ENCODE data around the gene CNFN.

Gene CNFN

DNA sequence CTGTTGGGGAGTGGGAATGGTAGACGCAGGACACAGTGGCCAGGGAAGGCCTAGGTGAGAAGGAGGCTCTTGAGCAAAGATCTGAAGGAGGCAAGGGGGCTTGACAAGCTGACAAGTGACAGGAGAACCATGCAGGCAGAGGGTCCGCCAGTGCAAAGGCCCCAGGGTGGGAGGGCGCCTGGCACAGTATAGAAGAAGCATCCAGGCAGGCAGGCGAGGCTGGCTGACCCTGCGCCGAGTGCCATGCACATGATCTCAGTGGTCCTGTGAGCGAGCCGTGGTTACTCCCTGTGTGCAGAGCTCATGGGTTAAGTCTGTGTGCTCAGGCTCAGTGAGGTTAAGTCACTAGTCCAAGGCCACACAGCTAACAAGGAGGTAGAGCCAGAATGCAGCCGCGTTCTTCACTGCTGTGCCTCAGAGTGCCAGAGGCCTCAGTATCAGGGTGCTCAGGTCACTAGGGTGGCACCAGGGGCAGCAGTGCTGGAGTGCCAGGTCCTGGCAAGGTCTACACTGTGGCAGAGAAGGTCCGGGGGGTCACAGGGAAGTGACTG lies 15.2 kb downstream of the CNFN start:
- DNase-seq (ENCODE audit: low read depth), result no peak

DNA sequence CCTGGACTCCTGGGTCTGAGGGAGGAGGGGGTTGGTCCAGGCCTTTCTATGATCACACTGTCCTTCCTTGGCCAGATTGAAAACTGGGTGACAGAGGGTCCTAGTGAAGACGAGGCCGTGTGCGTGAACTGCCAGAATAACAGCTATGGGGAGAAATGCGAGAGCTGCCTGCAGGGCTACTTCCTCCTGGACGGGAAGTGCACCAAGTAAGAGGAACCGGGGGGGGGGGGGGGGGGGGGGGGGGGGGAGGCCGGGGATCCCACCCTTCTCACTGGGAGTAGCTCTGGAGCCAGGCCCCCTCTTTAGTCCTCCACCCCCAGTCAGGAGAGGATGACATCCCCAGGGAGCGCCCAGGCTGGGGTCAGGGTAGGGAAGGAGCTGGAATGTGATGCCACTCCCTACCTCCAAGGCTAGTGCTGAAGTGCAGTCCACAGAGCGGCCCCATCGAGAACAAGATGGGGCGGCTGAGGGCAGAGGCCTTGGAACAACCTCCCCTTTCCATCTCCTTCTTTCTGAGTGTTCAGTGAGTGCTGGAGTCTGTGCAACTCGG lies 19.4 kb downstream of the CNFN start:
- DNase-seq (ENCODE audit: low read depth), result no peak

DNA sequence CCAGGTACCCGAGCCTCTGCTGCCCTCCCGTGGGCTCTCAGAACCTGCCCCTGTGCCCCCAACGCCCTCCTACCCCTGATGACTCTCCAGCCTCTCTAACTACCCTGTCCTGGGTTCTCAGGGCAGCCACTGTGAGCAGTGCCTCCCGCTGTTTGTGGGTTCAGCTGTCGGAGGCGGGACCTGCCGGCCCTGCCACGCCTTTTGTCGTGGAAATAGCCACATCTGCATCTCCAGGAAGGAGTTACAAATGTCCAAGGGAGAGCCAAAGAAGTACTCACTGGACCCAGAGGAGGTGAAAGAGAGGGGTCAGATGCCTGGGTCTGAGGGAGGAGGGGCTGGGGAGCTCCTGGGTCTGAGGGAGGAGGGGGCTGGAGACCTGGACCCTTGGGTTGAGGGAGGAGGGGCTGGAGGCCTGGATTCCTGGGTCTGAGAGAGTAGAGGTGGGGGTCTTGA lies 20.0 kb downstream of the CNFN start:
- no peak for DNase-seq (ENCODE audit: low read depth)

DNA sequence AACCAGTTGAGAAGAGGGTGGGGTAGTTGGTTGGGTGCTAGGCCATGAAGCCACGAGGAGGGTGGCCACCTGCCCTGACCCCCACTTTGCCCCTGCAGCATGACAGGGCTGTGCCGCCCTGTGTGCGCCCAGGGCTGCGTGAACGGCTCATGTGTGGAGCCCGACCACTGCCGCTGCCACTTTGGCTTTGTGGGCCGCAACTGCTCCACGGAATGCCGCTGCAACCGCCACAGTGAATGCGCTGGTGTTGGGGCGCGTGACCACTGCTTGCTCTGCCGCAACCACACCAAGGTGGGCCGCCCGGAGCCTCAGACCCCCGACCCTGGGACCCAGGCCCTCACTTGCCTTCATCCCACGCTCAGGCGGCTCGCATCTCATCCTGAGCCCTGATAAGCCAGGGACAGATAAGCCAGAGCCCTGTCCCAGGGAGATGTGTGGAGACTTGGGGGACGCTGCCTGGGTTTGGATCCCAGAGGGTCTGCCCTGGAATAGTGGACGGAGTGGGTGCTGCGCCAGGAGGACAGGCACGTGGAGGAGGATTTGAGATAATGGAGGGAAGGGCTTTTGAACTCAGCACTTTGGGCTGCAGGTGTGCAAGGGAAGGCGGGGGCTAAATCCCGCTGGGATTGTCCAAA lies 20.5 kb downstream of the CNFN start:
- DNase-seq (ENCODE audit: low read depth), result no peak

DNA sequence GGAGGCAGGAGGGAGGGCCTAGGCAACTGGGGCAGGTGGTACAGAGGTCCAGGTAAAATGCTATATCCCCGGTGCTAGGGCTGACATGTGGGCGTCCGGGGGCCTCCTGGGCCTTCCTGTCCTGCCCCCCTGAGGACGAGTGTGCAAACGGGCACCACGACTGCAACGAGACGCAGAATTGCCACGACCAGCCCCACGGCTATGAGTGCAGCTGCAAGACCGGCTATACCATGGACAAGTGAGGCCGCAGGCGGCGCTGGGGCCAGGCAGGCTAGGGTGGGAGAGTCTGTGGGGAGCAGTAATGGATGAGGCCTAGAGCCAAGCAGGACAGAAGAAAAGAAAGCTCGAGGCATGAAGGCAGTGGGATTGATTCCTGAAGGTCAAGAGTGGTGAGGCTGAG lies 21.3 kb downstream of the CNFN start:
- DNase-seq (ENCODE audit: low read depth), result no peak

DNA sequence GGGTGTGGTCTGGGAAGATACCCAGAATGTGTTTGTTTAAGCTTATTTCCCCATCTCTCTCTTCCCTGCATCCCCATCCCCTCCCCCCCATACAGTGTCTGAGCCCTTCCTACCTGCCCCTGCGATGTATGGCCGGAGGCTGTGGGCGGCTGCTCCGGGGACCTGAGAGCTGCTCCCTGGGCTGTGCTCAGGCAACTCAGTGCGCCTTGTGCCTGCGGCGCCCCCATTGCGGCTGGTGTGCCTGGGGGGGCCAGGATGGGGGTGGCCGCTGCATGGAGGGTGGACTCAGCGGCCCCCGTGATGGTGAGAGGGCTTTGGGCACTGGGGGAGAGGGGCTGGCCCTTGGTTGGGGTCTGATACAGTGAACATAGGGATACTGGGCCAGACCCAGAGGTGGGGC lies 21.7 kb downstream of the CNFN start:
- DNase-seq (ENCODE audit: low read depth), result no peak

DNA sequence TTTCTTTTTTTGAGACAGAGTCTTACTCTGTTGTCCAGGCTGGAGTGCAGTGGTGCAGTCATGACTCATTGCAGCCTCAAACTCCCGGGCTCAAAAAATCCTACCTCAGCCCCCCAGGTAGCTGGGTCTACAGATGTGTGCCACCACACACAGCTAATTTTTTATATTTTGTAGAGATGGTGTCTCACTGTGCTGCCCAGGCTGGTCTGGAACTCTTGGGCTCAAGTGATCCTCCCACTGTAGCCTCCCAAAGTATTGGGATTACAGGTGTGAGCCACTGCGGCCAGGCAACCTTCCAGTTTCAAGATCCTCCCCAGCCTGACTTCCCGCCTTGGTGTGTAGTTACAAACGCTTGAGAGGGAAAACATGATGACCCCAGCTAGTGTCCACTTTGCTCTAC lies 22.2 kb downstream of the CNFN start:
- no peak for DNase-seq (ENCODE audit: low read depth)

DNA sequence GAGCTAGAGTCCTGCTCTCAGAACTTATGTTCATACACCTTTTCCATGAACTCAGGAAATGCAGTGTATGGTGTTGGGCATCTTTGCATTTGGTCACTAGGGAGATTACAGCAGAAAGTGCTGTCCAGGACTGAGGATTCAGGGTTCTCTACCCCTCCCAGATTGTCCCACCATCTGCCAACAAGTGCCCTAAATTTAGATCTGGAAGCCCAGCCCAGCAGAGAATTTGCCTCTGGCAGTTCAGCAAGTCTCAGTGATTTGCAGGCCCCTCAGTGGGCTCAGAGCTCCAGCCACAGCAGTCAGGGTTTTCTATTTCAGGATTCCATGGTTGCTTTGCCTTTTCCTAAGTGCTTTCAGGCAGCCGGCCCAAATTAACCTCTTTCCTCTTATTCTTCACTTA lies 23.4 kb downstream of the CNFN start:
- DNase-seq (ENCODE audit: low read depth), result no peak

DNA sequence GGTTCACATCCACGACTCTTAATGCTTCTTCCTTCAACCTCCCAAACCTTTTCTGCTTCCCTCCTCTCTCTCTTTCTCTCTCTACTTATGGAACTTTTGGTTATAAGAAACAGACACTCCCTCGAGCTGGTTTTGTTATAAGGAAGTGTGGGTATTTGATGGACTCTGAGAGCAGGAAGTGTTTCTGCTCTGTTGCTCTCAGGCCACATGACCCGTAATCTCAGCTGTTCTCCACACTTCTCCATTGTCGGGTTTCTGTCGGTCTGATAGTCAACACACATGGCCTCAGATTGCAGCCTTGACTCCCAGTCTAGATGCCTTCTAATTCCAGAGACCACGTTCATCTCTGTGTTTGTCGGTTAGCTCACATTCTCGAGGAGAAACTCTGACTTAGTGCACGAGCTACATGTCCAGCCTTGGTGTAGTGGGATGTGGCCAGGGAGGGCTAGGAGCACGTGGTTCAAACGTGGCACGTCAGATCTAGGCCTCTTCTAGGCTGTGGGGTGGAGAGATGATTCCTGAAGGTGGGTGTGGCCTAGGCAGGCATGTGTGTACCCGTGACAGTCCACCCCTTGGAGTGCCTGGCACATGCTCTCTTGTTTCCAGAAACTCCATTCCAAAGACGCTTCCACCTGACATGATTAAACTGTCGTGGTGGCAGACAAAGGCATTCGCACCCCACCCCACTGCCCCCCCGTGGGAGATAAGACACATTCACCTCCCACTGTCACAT lies 26.3 kb downstream of the CNFN start:
- DNase-seq (ENCODE audit: low read depth), result no peak

DNA sequence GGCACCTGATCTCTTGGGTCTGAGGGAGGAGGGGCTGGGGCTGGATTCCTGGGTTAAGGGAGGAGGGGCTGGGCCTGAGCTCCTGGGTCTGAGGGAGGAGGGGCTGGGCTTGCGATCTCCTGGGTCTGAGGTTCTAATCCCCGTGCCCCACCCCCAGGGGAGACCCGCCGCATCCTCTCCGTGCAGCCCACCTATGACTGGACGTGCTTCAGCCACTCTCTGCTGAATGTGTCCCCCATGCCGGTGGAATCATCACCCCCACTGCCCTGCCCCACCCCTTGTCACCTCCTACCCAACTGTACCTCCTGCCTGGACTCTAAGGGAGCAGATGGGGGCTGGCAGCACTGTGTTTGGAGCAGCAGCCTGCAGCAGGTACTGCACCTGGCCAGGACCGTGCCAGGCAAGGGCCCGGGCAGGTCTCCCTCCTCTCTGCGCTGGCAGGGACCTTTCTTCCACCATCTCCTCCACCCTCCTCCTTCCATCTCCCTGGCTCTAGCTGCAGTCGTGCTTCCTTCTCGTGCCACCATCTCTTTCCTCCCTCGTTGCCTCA lies 27.1 kb downstream of the CNFN start:
- no peak for DNase-seq (ENCODE audit: low read depth)

DNA sequence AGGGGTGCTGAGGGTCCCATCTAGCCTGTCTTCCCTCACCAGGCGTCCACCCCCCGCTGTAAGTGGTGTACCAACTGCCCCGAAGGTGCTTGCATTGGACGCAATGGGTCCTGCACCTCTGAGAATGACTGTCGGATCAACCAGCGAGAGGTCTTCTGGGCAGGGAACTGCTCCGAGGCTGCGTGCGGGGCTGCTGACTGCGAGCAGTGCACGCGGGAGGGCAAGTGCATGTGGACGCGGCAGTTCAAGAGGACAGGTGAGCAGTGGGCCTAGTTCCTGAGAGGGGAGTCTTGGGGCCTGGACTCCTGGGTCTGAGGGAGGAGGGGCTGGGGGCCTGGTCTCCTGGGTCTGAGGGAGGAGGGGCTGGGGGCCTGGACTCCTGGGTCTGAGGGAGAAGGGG lies 27.8 kb downstream of the CNFN start:
- DNase-seq (ENCODE audit: low read depth), result no peak

DNA sequence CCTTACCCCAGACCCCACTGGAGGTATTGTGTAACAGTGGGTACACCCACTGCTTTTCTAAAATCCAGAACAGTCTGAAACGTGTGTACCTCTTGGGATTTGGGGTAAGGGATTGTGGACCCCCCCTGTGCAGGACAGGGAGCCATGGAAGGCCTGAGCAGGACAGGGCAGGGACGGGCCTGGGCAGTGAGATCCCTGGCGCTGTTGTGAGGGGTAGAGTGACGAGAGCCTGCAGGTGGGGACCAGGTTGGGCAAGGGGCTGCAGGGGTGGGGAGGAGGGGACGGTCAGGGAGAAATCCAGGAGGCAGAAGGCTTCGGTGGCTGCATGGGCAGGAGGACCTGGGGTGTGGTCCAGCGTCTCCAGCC lies 28.6 kb downstream of the CNFN start:
- no peak for DNase-seq (ENCODE audit: low read depth)

DNA sequence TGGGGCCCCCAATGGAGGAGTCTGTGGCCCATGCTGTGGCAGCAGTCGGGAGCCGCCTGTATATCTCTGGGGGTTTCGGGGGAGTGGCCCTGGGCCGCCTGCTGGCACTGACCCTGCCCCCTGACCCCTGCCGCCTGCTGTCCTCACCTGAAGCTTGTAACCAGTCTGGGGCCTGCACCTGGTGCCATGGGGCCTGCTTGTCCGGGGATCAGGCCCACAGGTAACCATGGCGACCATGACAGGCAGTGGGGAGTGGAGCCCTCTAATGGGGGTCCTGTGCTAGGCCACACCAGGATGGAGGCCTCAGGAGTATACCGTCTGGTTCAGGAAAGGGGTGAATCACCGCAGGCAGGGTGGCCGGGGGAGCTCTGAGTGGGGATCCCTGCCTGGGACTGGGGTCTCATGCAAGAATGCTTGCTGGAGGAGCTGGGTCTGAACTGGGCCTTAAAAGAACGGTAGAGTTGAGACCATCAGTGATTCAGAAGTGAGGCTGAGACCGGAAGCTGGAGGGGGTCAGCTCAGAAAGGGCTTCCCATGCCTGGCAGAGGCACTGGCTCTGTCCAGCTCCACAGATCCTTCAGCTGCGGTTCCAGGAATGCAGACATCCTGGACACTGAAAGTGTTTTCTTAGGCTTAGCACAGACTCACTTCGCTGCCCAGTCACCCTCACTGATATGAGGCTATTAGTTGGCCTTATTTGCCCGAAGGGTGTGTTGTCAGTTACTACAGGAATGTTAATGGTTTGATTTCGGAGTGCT lies 29.1 kb downstream of the CNFN start:
- DNase-seq (ENCODE audit: low read depth), result no peak

DNA sequence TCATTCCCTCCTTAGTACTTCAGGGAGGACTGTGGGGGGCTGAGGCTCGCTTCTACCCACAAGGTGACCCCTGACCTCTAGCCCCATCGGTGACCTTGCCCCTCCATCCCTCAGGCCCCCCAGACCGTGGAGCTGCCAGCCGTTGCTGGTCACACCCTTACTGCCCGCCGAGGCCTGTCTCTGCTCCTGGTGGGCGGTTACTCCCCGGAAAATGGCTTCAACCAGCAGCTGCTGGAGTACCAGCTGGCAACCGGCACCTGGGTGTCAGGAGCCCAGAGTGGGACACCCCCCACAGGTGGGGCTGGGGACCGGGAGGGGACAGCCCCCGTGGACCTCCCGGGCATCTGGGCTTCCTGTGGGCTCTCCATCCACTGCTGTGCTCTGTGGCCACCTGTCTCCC lies 32.8 kb downstream of the CNFN start:
- no peak for DNase-seq (ENCODE audit: low read depth)

DNA sequence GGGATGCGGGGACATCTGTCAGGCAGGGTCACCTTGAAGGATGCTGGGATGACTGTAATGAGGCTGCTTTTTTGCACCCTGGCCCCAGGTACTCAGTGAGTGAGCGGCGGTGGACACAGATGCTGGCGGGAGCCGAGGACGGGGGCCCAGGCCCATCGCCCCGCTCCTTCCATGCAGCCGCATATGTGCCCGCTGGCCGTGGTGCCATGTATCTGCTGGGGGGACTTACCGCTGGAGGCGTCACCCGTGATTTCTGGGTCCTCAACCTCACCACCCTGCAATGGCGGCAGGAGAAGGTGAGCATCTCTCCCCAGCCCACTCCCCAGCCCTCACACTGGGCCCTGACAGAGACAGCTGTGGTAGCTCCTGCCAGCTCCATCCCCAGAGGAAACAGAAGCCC lies 33.4 kb downstream of the CNFN start:
- DNase-seq (ENCODE audit: low read depth), result no peak

DNA sequence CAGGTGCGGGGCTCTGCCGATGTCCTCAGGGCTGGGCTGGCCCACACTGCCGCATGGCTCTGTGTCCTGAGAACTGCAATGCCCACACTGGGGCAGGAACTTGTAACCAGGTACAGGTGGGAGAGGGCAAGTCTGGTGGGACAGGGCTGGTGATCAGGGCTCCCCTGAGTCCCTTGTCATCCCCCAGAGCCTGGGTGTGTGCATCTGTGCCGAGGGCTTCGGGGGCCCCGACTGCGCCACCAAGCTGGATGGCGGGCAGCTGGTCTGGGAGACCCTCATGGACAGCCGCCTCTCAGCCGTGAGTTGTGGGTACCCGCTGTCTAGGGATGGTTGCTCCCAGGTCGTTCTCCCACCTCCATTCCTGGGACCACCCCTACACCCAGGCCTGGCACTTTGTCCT lies 34.2 kb downstream of the CNFN start:
- no peak for DNase-seq (ENCODE audit: low read depth)

DNA sequence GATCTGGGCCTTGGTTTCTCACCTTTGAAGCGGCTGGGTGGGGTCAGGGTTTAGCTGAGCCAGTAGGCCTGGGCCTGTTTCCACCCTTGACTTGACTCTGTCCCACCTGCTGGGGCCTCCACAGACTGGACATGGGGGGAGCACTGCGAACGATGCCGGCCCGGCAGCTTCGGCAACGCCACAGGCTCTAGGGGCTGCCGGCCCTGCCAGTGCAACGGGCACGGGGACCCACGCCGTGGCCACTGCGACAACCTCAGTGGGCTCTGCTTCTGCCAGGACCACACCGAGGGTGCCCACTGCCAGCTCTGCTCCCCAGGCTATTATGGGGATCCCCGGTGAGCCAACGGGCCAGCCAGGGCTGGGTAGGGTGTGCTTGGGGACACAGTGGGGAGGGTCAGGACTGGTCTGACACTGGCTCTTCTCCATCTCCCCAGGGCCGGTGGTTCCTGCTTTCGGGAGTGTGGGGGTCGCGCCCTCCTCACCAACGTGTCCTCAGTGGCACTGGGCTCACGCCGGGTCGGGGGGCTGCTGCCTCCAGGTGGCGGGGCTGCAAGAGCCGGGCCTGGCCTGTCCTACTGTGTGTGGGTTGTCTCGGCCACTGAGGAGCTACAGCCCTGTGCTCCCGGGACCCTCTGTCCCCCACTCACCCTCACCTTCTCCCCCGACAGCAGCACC lies 36.6 kb downstream of the CNFN start:
- DNase-seq (ENCODE audit: low read depth), result no peak

DNA sequence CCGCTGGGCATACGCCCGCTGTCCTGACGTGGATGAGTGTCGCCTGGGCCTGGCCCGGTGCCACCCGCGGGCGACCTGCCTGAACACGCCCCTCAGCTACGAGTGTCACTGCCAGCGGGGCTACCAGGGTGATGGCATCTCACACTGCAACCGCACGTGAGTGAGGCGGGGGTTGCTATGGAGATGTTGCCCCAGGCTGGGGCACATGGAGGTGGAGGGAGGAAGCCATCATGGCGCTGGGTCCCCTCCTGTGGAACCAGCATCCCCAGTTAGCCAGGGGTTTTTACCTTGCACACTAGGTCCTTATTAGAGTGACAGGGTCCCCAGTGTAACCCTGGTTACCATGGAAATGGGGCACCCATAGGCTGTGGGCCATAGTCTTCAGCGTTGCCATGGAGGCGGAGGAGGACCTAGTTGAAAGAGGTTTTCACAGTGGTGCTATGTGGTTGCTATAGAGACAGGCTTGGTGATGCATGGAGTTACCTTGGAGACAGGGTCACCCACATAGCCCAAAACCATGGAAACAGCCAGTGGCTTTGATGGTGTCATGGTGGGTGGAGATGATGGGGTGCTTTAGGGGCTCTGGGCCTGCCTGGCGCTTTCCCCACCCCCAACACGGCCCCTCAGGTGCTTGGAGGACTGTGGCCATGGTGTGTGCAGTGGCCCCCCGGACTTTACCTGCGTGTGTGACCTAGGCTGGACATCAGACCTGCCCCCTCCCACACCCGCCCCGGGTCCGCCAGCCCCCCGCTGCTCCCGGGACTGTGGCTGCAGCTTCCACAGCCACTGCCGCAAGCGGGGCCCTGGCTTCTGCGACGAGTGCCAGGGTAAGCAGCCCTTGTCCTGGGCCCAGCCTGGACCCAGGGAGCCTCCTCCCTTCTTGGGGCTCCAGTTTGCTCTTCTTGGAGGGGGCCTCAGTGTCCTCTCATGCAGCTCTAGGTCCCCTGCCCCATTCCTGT lies 37.5 kb downstream of the CNFN start:
- DNase-seq (ENCODE audit: low read depth), result no peak

DNA sequence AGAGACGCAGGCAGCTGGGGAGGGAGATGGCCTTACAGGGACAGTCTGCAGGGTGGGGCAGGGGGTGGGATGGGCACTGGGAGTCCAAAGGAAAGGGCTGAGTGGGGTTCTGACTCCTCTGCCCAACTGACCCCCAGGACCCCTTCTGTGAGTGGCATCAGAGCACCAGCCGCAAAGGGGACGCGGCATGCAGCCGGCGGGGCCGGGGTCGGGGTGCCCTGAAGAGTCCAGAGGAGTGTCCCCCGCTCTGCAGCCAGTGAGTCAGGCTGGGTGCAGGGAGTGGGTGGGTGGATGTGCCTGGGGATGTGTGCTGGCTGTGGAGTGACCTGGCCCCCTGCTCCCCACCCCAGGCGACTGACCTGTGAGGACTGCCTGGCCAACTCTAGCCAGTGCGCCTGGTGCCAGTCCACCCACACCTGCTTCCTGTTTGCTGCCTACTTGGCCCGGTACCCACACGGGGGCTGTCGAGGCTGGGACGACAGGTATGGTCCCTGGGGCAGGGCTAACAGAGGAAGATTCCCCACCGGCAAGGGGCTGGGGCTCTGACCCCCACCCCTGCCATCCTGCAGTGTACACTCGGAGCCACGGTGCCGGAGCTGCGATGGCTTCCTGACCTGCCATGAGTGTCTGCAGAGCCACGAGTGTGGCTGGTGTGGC lies 38.9 kb downstream of the CNFN start:
- DNase-seq (ENCODE audit: low read depth), result no peak

DNA sequence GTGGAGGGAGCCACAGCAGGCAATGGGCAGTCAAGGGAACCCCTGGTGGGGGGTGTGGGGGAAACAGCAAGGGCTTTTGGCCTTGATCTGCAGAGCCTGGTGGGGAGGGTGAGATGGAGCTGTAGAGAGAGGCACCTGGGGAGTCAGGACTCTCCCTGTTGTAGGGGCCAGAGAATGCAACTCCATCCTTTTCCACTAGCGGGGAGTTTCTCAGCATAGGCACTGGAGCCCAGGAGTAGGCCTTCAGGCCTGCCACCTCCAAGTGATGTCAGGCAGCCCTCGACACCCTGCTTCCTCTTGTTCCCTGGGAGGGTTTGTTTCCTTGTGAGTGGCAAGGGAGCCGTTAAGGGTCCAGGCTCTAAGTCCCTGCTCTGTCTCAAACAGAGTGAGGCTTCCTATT lies 39.7 kb downstream of the CNFN start:
- no peak for DNase-seq (ENCODE audit: low read depth)

All from fibroblast of the conjunctiva (primary cell).